ENCODE data around the gene GALNTL6. TPM values are rescaled to one million over a fixed set of nuclear protein-coding genes. Genes with fewer than 3 reads are reported as not detected.

GALNTL6 gene
- total and polyA plus RNA-seq, 2 experiments from 2014 or later: 0.38 to 0.40 TPM

GRCh38 chr4:171851295-171851694 lies 38.1 kb downstream of the GALNTL6 start (continued):
- no peak for TF ChIP-seq ETS1 (IDR thresholded peaks at IDR 0.05)

- no peak overlapping the region for H3K27ac Mint-ChIP-seq
- no peaks in the 10 kb centered on the region for H3F3A ChIP-seq (replicated peaks; ENCODE audit: low read depth)
- TF ChIP-seq STAT1 (IDR thresholded peaks at IDR 0.05; ENCODE audit: unreplicated experiment) (no peak), EZH2 (IDR thresholded peaks at IDR 0.05; ENCODE audit: low read depth, unreplicated experiment) (no peak), ZNF331 (CRISPR knock-in tag; IDR thresholded peaks at IDR 0.05; ENCODE audit: low read depth) (no peak), ZNF114 (CRISPR knock-in tag; IDR thresholded peaks at IDR 0.05) (no peak), NANOG (IDR thresholded peaks at IDR 0.05; ENCODE audit: borderline replicate concordance) (no peak), JUNB (IDR thresholded peaks at IDR 0.05; ENCODE audit: unreplicated experiment) (no peak), EZH2phosphoT487 (IDR thresholded peaks at IDR 0.05; ENCODE audit: unreplicated experiment) (no peak), REST (IDR thresholded peaks at IDR 0.05; ENCODE audit: unreplicated experiment) (no peak), CREB1 (CRISPR knock-in tag; IDR thresholded peaks at IDR 0.05; ENCODE audit: low read depth) (no peak)
- TF ChIP-seq, protein P1, sequence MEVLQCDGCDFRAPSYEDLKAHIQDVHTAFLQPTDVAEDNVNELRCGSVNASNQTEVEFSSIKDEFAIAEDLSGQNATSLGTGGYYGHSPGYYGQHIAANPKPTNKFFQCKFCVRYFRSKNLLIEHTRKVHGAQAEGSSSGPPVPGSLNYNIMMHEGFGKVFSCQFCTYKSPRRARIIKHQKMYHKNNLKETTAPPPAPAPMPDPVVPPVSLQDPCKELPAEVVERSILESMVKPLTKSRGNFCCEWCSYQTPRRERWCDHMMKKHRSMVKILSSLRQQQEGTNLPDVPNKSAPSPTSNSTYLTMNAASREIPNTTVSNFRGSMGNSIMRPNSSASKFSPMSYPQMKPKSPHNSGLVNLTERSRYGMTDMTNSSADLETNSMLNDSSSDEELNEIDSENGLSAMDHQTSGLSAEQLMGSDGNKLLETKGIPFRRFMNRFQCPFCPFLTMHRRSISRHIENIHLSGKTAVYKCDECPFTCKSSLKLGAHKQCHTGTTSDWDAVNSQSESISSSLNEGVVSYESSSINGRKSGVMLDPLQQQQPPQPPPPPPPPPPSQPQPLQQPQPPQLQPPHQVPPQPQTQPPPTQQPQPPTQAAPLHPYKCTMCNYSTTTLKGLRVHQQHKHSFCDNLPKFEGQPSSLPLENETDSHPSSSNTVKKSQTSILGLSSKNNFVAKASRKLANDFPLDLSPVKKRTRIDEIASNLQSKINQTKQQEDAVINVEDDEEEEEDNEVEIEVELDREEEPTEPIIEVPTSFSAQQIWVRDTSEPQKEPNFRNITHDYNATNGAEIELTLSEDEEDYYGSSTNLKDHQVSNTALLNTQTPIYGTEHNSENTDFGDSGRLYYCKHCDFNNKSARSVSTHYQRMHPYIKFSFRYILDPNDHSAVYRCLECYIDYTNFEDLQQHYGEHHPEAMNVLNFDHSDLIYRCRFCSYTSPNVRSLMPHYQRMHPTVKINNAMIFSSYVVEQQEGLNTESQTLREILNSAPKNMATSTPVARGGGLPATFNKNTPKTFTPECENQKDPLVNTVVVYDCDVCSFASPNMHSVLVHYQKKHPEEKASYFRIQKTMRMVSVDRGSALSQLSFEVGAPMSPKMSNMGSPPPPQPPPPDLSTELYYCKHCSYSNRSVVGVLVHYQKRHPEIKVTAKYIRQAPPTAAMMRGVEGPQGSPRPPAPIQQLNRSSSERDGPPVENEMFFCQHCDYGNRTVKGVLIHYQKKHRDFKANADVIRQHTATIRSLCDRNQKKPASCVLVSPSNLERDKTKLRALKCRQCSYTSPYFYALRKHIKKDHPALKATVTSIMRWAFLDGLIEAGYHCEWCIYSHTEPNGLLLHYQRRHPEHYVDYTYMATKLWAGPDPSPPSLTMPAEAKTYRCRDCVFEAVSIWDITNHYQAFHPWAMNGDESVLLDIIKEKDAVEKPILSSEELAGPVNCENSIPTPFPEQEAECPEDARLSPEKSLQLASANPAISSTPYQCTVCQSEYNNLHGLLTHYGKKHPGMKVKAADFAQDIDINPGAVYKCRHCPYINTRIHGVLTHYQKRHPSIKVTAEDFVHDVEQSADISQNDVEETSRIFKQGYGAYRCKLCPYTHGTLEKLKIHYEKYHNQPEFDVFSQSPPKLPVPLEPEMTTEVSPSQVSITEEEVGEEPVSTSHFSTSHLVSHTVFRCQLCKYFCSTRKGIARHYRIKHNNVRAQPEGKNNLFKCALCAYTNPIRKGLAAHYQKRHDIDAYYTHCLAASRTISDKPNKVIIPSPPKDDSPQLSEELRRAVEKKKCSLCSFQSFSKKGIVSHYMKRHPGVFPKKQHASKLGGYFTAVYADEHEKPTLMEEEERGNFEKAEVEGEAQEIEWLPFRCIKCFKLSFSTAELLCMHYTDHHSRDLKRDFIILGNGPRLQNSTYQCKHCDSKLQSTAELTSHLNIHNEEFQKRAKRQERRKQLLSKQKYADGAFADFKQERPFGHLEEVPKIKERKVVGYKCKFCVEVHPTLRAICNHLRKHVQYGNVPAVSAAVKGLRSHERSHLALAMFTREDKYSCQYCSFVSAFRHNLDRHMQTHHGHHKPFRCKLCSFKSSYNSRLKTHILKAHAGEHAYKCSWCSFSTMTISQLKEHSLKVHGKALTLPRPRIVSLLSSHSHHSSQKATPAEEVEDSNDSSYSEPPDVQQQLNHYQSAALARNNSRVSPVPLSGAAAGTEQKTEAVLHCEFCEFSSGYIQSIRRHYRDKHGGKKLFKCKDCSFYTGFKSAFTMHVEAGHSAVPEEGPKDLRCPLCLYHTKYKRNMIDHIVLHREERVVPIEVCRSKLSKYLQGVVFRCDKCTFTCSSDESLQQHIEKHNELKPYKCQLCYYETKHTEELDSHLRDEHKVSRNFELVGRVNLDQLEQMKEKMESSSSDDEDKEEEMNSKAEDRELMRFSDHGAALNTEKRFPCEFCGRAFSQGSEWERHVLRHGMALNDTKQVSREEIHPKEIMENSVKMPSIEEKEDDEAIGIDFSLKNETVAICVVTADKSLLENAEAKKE (CRISPR knock-in tag; IDR thresholded peaks at IDR 0.05): no peak
- TF ChIP-seq, protein P2, sequence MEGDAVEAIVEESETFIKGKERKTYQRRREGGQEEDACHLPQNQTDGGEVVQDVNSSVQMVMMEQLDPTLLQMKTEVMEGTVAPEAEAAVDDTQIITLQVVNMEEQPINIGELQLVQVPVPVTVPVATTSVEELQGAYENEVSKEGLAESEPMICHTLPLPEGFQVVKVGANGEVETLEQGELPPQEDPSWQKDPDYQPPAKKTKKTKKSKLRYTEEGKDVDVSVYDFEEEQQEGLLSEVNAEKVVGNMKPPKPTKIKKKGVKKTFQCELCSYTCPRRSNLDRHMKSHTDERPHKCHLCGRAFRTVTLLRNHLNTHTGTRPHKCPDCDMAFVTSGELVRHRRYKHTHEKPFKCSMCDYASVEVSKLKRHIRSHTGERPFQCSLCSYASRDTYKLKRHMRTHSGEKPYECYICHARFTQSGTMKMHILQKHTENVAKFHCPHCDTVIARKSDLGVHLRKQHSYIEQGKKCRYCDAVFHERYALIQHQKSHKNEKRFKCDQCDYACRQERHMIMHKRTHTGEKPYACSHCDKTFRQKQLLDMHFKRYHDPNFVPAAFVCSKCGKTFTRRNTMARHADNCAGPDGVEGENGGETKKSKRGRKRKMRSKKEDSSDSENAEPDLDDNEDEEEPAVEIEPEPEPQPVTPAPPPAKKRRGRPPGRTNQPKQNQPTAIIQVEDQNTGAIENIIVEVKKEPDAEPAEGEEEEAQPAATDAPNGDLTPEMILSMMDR (conservative IDR thresholded peaks at IDR 0.05; ENCODE audit: low read depth in 2 of 2): no peak
Observed at GRCh38 chr4:171857302-171858012, 44.3 kb downstream of the GALNTL6 start.

More at GRCh38 chr4:171857302-171858012, 44.3 kb downstream of the GALNTL6 start:
- Mint-ChIP-seq H3K4me1 (no peaks in the 10 kb centered on the region), H3K9me3 (0 out of 3 replicates have a peak, but pooled peaks cover 3% of the 10 kb centered on the region), H3K27me3 (ENCODE audit: insufficient read depth, low read depth, poor library complexity) (no peaks in the 10 kb centered on the region), H3K4me3 (no peak overlapping the region), H3K36me3 (ENCODE audit: low read depth) (peaks cover 3% of the 10 kb centered on the region; the same call in 1 of the 3 replicates)
- Histone ChIP-seq H4K20me1 (replicated peaks; ENCODE audit: insufficient read depth) (no peaks in the 10 kb centered on the region), H2AFZ (no peak overlapping the region), H3K9me2 (ENCODE audit: insufficient read depth) (no peaks in the 10 kb centered on the region), H3K36me3 (ENCODE audit: insufficient read depth) (no peaks in the 10 kb centered on the region), H3K27ac (ENCODE audit: low read depth) (no peak overlapping the region), H3K4me3 (no peak overlapping the region), H3K4me1 (ENCODE audit: insufficient read depth) (no peaks in the 10 kb centered on the region), H3K27me3 (ENCODE audit: insufficient read depth) (no peaks in the 10 kb centered on the region), H3K4me2 (no peak overlapping the region), H3K79me2 (replicated peaks; ENCODE audit: insufficient read depth) (no peaks in the 10 kb centered on the region)
- DNase-seq (ENCODE audit: low spot score): no peak
- ATAC-seq: no peak
